Urinary bladder (tissue), 4 donors: ENCODE data around the gene CCN5. TPM values are rescaled to one million over a fixed set of nuclear protein-coding genes. Genes with fewer than 3 reads are reported as not detected.
"Not testable (repeated sequence)": the region's sequence is repeated elsewhere in the genome, so short reads cannot be mapped to it uniquely, and the experiment has no call there.

ENCODE experiments used
- DNase-seq: peaks from one replicate; pipeline ENCODE4 v3.0.0-alpha.2; 2015; ENCODE audit errors: extremely low spot score
- H3K27ac ChIP-seq: one replicate; pipeline ENCODE4 v1.5.1; 2013; ENCODE audit warnings: low read depth, mild to moderate bottlenecking, moderate library complexity
- H3K36me3 ChIP-seq: one replicate; pipeline ENCODE4 v1.6.1; 2013; ENCODE audit warnings: mild to moderate bottlenecking, moderate library complexity; ENCODE audit not compliant: insufficient read depth
- H3K4me1 ChIP-seq: one replicate; pipeline ENCODE4 v1.6.1; 2013; ENCODE audit warnings: mild to moderate bottlenecking, moderate library complexity; ENCODE audit not compliant: insufficient read depth
- H3K4me3 ChIP-seq: one replicate; pipeline ENCODE4 v1.5.1; 2013; ENCODE audit warnings: low read depth, low read length
- WGBS: extraction: QIAGEN DNeasy Blood & Tissue Kit; methylation state at CpG from one replicate; pipeline ENCODE4 v1.1.7; 2013; 5-methylcytosine and 5-hydroxymethylcytosine counted together
- polyA plus RNA-seq: library from polyadenylated mRNA; stranded (reverse); fragments of 200-250 nt; gene quantifications from one replicate; pipeline ENCODE4 v1.2.3, GENCODE V29; 2013
- total RNA-seq: library from RNA; depleted of rRNA; stranded (reverse); fragments of >200 nt; gene quantifications from one replicate; pipeline ENCODE4 v1.2.3, GENCODE V29; 2014
- donor health status: healthy with polysubstance abuse.
- donor health status: healthy.

The CCN5 gene
- total and polyA plus RNA-seq, 2 donors = 20.8 TPM; not detected in 1

- no peak for DNase-seq
- Histone ChIP-seq H3K4me3 (no peak overlapping the region), H3K36me3 (no peaks in the 10 kb centered on the region), H3K4me1 (no peaks in the 10 kb centered on the region), H3K27ac (no peak overlapping the region)
- WGBS = 64% methylated on average over 3 of the region's 3 CpGs
Measured at GRCh38 chr20:44689809-44690208, 25.4 kb upstream of the CCN5 start.

GRCh38 chr20:44690781-44691423, 24.3 kb upstream of the CCN5 start:
- no peak overlapping the region for H3K4me3 ChIP-seq
- no peaks in the 10 kb centered on the region for H3K4me1 ChIP-seq
- H3K27ac ChIP-seq = no peak overlapping the region
- no peak for DNase-seq
- WGBS = 77% methylated on average over 9 of the region's 9 CpGs
- no peaks in the 10 kb centered on the region for H3K36me3 ChIP-seq

- no peaks in the 10 kb centered on the region for H3K36me3 ChIP-seq
- no peaks in the 10 kb centered on the region for H3K4me1 ChIP-seq
- WGBS = 55% methylated on average over 7 of the region's 7 CpGs
- no peak overlapping the region for H3K4me3 ChIP-seq
- DNase-seq = no peak
- H3K27ac ChIP-seq = no peak overlapping the region
Measured at GRCh38 chr20:44691424-44692423, 23.4 kb upstream of the CCN5 start.

GRCh38 chr20:44692932-44693480, 22.2 kb upstream of the CCN5 start:
- no peak overlapping the region for H3K27ac ChIP-seq
- no peak for DNase-seq
- H3K4me1 ChIP-seq = no peaks in the 10 kb centered on the region
- 29% methylated on average over 7 of the region's 7 CpGs for WGBS
- no peaks in the 10 kb centered on the region for H3K36me3 ChIP-seq
- H3K4me3 ChIP-seq = no peak overlapping the region

GRCh38 chr20:44693627-44694026, 21.5 kb upstream of the CCN5 start:
- H3K4me1 ChIP-seq = no peaks in the 10 kb centered on the region
- H3K4me3 ChIP-seq = no peak overlapping the region
- H3K27ac ChIP-seq = no peak overlapping the region
- no peaks in the 10 kb centered on the region for H3K36me3 ChIP-seq
- no peak for DNase-seq

- no peaks in the 10 kb centered on the region for H3K36me3 ChIP-seq
- H3K27ac ChIP-seq = no peak overlapping the region
- no peak overlapping the region for H3K4me3 ChIP-seq
- WGBS = 94% methylated on average over 4 of the region's 4 CpGs
- no peak for DNase-seq
- no peaks in the 10 kb centered on the region for H3K4me1 ChIP-seq
Measured at GRCh38 chr20:44694159-44694558, 21.0 kb upstream of the CCN5 start.

GRCh38 chr20:44695295-44695673, 19.9 kb upstream of the CCN5 start:
- Histone ChIP-seq H3K27ac (no peak overlapping the region), H3K36me3 (no peaks in the 10 kb centered on the region), H3K4me1 (no peaks in the 10 kb centered on the region), H3K4me3 (no peak overlapping the region)
- 51% methylated on average over 2 of the region's 2 CpGs for WGBS
- no peak for DNase-seq

GRCh38 chr20:44695674-44696300, 19.4 kb upstream of the CCN5 start:
- H3K36me3 ChIP-seq = no peaks in the 10 kb centered on the region
- H3K4me1 ChIP-seq = no peaks in the 10 kb centered on the region
- no peak for DNase-seq
- H3K4me3 ChIP-seq = no peak overlapping the region
- no peak overlapping the region for H3K27ac ChIP-seq

GRCh38 chr20:44696315-44696714, 18.9 kb upstream of the CCN5 start:
- Histone ChIP-seq H3K36me3 (no peaks in the 10 kb centered on the region), H3K27ac (no peak overlapping the region), H3K4me1 (no peaks in the 10 kb centered on the region), H3K4me3 (no peak overlapping the region)
- 92% methylated on average over 3 of the region's 3 CpGs for WGBS
- no peak for DNase-seq

- not testable (repeated sequence) for H3K4me3 ChIP-seq, H3K36me3 ChIP-seq, DNase-seq, H3K4me1 ChIP-seq, H3K27ac ChIP-seq
- 94% methylated on average over 5 of the region's 5 CpGs for WGBS
Measured at GRCh38 chr20:44697041-44697440, 18.1 kb upstream of the CCN5 start.

- H3K4me1 ChIP-seq = no peaks in the 10 kb centered on the region
- WGBS = 40% methylated on average over 3 of the region's 3 CpGs
- no peak overlapping the region for H3K27ac ChIP-seq
Measured at GRCh38 chr20:44698351-44698750, 16.8 kb upstream of the CCN5 start.

GRCh38 chr20:44700306-44700705, 14.9 kb upstream of the CCN5 start:
- no peaks in the 10 kb centered on the region for H3K36me3 ChIP-seq
- H3K4me1 ChIP-seq = no peaks in the 10 kb centered on the region
- WGBS = 94% methylated on average over 11 of the region's 11 CpGs
- DNase-seq = no peak
- no peak overlapping the region for H3K27ac ChIP-seq
- no peak overlapping the region for H3K4me3 ChIP-seq

More at GRCh38 chr20:44698351-44698750, 16.8 kb upstream of the CCN5 start:
- DNase-seq = no peak
- H3K4me3 ChIP-seq = no peak overlapping the region
- no peaks in the 10 kb centered on the region for H3K36me3 ChIP-seq

- Histone ChIP-seq H3K4me3 (no peak overlapping the region), H3K27ac (no peak overlapping the region), H3K36me3 (no peaks in the 10 kb centered on the region), H3K4me1 (no peaks in the 10 kb centered on the region)
- 73% methylated on average over 15 of the region's 15 CpGs for WGBS
- DNase-seq = no peak
Measured at GRCh38 chr20:44701118-44701857, 13.9 kb upstream of the CCN5 start.
